Measurements from ENCODE around the gene RSAD2. TPM values are rescaled to one million over a fixed set of nuclear protein-coding genes. Genes with fewer than 3 reads are reported as not detected.

The RSAD2 gene
- total RNA-seq, 6 donors from 2014 or later = 8.4 to 20.0 (median 11.0) TPM

DNA sequence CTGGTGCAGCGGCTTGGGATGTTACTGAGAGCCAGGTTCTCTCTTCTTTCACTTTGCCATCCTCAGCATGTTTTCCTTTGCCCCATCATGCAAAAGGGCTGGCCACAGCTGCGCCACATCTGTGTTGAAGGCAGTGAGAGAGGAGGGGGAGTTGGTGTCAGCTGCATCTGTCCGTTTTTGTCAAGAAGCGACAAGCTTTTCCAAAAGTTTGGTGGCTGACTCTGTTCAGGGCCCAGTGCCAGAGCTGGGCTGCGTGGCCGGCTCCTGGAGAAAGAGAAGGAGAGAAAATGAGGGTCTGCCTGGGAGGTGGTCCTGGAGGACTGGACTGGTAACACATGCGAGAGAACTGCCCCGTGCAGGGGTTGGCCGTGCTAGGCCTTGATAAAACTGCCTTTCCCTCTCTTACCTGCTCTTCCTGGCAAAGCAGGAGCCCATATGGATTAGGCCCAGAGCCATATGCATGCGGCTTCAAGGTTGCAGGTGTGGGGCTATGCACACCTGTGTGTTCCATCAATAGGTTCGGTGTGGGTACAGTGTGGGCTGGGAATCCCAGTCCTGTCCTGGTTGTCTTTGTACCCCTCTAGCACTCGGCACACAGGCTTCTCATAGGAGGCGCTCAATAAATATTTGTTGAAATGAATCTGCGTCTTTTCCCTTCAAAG is 48.6 kb downstream of the RSAD2 start:
- ATAC-seq (ENCODE audit: low FRiP score in 2 of 2) = no peak
- peaks cover 19 to 35% (median 24%) of the 10 kb centered on the region in 4 donors for H3K4me1 ChIP-seq

DNA sequence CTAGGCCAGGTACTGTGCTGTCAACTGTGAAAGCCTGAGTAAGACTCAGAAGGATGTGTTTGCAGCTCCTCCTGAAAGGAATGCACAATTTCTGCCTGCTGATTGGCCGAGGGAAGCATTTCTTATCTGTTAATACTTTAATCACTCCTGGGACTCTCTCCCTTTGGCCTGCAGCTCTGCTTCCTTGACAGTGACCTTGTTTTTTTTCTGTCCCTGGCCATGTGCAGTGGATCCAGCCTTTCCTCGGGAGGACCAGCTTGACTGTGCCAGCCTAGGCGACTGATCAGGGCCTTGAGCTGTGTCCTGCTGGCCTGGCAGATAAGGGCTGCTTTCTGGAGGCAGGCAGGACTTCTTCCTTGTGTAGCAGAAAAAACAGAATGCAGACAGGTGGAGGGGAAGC is 49.6 kb downstream of the RSAD2 start:
- no peak for TF ChIP-seq POLR2A (IDR thresholded peaks at IDR 0.05)
- DNase-seq (no peak), ATAC-seq (ENCODE audit: low FRiP score in 2 of 2) (no peak)
- peaks cover 17 to 28% (median 19%) of the 10 kb centered on the region in 4 donors for H3K4me1 ChIP-seq
- no peaks in the 10 kb centered on the region for H3K9me3 ChIP-seq
- no peaks in the 10 kb centered on the region for H3K36me3 ChIP-seq
- H3K27ac ChIP-seq = peak overlapping the region in 2 of 4 donors; percentile 51 to 62
- 39 to 50% methylated on average over 3 of the region's 3 CpGs for WGBS, 2 donors
- H3K27me3 ChIP-seq = no peaks in the 10 kb centered on the region
- H3K4me3 ChIP-seq = no peak overlapping the region

More for the DNA sequence above, 48.6 kb downstream of the RSAD2 start:
- DNase-seq = peak in 1 of 2 donors; percentile 46
- Histone ChIP-seq H3K36me3 (no peaks in the 10 kb centered on the region), H3K9me3 (no peaks in the 10 kb centered on the region), H3K27me3 (no peaks in the 10 kb centered on the region), H3K27ac (no peak overlapping the region), H3K4me3 (no peak overlapping the region)
- WGBS, 2 donors = 92% methylated on average over 14 of the region's 14 CpGs
- TF ChIP-seq EP300 (IDR thresholded peaks at IDR 0.05) (no peak), POLR2A (IDR thresholded peaks at IDR 0.05) (no peak), POLR2AphosphoS5 (IDR thresholded peaks at IDR 0.05) (no peak)

DNA sequence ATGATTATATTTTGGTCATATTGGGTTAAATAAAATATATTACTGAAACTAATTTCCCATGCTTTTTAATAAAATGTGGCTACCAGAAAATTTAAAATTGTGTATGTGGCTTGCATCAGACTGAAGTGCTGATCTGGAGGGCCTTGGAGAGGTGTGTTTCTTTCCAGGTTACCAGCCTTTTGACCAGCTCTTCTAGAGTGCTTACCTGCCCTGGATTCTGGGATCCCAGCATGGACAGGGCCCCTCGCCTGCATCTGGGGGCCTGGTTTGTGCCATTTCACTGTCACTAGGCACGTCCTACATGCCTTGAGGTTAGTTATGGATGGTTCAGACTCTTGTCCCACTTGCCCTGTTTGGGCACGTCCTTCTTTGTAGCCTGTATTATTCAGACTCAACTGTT is 50.2 kb downstream of the RSAD2 start:
- TF ChIP-seq, protein P1, sequence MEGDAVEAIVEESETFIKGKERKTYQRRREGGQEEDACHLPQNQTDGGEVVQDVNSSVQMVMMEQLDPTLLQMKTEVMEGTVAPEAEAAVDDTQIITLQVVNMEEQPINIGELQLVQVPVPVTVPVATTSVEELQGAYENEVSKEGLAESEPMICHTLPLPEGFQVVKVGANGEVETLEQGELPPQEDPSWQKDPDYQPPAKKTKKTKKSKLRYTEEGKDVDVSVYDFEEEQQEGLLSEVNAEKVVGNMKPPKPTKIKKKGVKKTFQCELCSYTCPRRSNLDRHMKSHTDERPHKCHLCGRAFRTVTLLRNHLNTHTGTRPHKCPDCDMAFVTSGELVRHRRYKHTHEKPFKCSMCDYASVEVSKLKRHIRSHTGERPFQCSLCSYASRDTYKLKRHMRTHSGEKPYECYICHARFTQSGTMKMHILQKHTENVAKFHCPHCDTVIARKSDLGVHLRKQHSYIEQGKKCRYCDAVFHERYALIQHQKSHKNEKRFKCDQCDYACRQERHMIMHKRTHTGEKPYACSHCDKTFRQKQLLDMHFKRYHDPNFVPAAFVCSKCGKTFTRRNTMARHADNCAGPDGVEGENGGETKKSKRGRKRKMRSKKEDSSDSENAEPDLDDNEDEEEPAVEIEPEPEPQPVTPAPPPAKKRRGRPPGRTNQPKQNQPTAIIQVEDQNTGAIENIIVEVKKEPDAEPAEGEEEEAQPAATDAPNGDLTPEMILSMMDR (IDR thresholded peaks at IDR 0.05) = no peak
- TF ChIP-seq POLR2AphosphoS5 (IDR thresholded peaks at IDR 0.05) (no peak), POLR2A (IDR thresholded peaks at IDR 0.05) (no peak), EP300 (IDR thresholded peaks at IDR 0.05) (no peak)
- peaks cover 14 to 28% (median 18%) of the 10 kb centered on the region in 4 donors for H3K4me1 ChIP-seq
- 82 to 93% methylated on average over 3 of the region's 3 CpGs for WGBS, 2 donors
- no peak overlapping the region for H3K4me3 ChIP-seq
- DNase-seq (no peak), ATAC-seq (ENCODE audit: low FRiP score in 2 of 2) (no peak)
- no peaks in the 10 kb centered on the region for H3K9me3 ChIP-seq
- no peaks in the 10 kb centered on the region for H3K36me3 ChIP-seq
- no peaks in the 10 kb centered on the region for H3K27me3 ChIP-seq
- H3K27ac ChIP-seq = peak overlapping the region in 2 of 4 donors; percentile 51 to 62

DNA sequence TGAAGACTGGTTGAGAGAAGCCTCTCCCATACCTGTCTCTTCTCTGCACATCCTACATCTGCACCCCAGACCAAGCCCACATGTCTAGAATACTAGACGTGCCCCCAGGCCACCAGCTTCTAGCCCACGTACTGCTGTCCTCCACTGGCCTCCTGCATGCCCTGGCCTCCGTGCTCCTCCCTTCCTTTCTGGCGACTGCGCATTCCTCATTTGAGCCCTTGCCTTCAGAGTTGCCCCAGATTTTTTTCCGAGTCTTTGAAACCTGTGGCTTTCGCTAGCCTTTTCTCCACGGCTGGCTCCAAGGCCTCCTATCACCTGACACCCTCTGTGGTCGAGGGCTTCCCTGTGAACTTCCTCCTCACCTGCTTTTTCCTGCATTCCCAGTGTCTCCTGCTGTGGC is 50.9 kb downstream of the RSAD2 start:
- no peak for TF ChIP-seq EP300 (IDR thresholded peaks at IDR 0.05)
- Histone ChIP-seq H3K4me1 (peaks cover 14 to 28% (median 18%) of the 10 kb centered on the region in 4 donors), H3K9me3 (no peaks in the 10 kb centered on the region), H3K36me3 (no peaks in the 10 kb centered on the region), H3K4me3 (no peak overlapping the region), H3K27ac (no peak overlapping the region), H3K27me3 (no peaks in the 10 kb centered on the region)
- DNase-seq (no peak), ATAC-seq (ENCODE audit: low FRiP score in 2 of 2) (no peak)
- 87 to 90% methylated on average over 9 of the region's 9 CpGs for WGBS, 2 donors

DNA sequence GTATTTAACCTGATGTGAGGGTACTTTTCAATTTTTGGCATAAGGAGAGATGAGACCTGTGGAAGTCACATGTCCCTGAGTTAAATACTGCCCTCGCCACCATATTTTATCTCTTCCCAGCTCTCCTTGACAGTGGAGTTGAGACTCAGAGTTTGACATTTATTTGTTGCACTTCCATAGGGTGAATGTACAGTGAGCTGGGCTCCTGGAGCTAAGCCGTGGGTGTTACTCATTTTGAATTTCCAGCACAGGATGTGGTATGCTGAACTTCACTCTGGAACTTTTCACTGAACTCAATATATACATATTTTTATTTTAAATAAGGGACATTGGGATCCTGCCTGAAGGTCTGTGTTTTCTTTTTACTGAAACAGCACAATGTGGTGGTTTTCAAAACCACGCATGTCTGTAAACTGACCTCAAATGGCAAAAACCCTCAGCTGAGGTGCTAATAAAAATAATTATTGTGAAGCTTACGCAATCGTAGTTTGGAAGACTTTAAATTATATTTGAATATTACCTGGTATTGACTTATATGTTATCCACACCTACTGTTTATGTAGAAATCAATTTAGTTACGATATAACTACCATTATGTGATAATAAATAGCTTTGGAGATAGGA is 51.7 kb downstream of the RSAD2 start:
- H3K27me3 ChIP-seq = no peaks in the 10 kb centered on the region
- H3K36me3 ChIP-seq = no peaks in the 10 kb centered on the region
- WGBS, 2 donors = 67 to 68% methylated on average over 6 of the region's 6 CpGs
- no peak overlapping the region for H3K4me3 ChIP-seq
- no peak for ATAC-seq (ENCODE audit: low FRiP score in 2 of 2)
- peaks cover 14 to 28% (median 18%) of the 10 kb centered on the region in 4 donors for H3K4me1 ChIP-seq
- H3K27ac ChIP-seq = peak overlapping the region in 1 of 4 donors; percentile 37
- no peak for TF ChIP-seq POLR2AphosphoS5 (IDR thresholded peaks at IDR 0.05)
- TF ChIP-seq, protein P1 (IDR thresholded peaks at IDR 0.05) = no peak
- no peak for TF ChIP-seq EP300 (IDR thresholded peaks at IDR 0.05)
- no peak for TF ChIP-seq POLR2A (IDR thresholded peaks at IDR 0.05)
- DNase-seq = no peak
- no peaks in the 10 kb centered on the region for H3K9me3 ChIP-seq

DNA sequence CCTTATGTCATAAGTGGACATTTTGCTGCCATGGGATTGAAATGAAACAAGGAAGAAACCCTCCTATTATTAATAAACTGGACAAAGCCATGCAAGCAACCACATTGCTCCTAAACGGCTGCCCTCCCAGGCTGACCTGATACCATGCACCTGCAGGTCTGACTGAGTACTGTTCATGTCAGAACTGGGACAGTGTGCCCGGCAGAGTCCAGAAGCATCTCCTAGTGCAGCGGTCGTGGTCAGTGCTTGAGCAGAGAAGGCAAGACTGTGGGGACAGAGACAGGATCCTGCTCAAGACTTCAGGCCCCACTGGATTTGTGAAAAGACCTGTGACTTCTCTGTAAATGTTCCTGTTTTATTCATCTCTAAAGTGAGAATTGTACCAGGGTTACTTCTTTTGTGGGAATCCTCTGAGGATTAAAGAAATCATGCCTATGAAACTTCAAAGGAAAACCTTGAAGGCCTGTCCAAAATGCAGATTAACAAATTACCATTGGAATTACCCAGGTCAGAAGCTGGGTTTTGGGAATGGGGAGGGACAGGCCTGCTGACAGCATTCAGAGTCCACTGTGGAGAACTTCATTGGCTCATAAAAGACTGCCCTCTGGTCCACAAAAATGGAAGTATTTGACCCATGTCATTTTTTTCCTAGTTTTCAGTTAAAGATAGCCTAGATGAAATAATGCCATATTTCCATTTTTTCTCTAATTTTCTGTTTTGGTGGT is 53.5 kb downstream of the RSAD2 start:
- H3K4me1 ChIP-seq = peaks cover 14 to 25% (median 17%) of the 10 kb centered on the region in 4 donors
- no peaks in the 10 kb centered on the region for H3K36me3 ChIP-seq
- 88 to 95% methylated on average over 4 of the region's 4 CpGs for WGBS, 2 donors
- no peak overlapping the region for H3K27ac ChIP-seq
- H3K4me3 ChIP-seq = no peak overlapping the region
- TF ChIP-seq, protein P1 (IDR thresholded peaks at IDR 0.05) = no peak
- no peak for TF ChIP-seq POLR2AphosphoS5 (IDR thresholded peaks at IDR 0.05)
- TF ChIP-seq POLR2A (IDR thresholded peaks at IDR 0.05) = no peak
- no peak for TF ChIP-seq EP300 (IDR thresholded peaks at IDR 0.05)
- no peaks in the 10 kb centered on the region for H3K9me3 ChIP-seq
- DNase-seq (no peak), ATAC-seq (ENCODE audit: low FRiP score in 2 of 2) (no peak)
- H3K27me3 ChIP-seq = no peaks in the 10 kb centered on the region
